Measurements from ENCODE around the gene COL5A1. TPM values are rescaled to one million over a fixed set of nuclear protein-coding genes. Genes with fewer than 3 reads are reported as not detected.
"Not testable (repeated sequence)": the region's sequence is repeated elsewhere in the genome, so short reads cannot be mapped to it uniquely, and the experiment has no call there.

COL5A1 gene
- total RNA-seq, 1 donor from 2014 or later: 87.1 TPM

- DNase-seq (ENCODE audit: low read depth, low spot score): no peak
Observed at GRCh38 chr9:134707731-134708671, 66.4 kb downstream of the COL5A1 start.

- no peak for DNase-seq (ENCODE audit: low read depth, low spot score)
Observed at GRCh38 chr9:134708672-134709038, 67.1 kb downstream of the COL5A1 start.

GRCh38 chr9:134709512-134710270 is 68.1 kb downstream of the COL5A1 start:
- DNase-seq (ENCODE audit: low read depth, low spot score): no peak

- no peak for DNase-seq (ENCODE audit: low read depth, low spot score)
Observed at GRCh38 chr9:134710271-134710540, 68.6 kb downstream of the COL5A1 start.

GRCh38 chr9:134710901-134711300 is 69.3 kb downstream of the COL5A1 start:
- DNase-seq (ENCODE audit: low read depth, low spot score): no peak

GRCh38 chr9:134712243-134712642 is 70.6 kb downstream of the COL5A1 start:
- DNase-seq (ENCODE audit: low read depth, low spot score): no peak

GRCh38 chr9:134712926-134713325 is 71.3 kb downstream of the COL5A1 start:
- DNase-seq (ENCODE audit: low read depth, low spot score): no peak

GRCh38 chr9:134715536-134715935 is 73.9 kb downstream of the COL5A1 start:
- DNase-seq (ENCODE audit: low read depth, low spot score): not testable (repeated sequence)

- DNase-seq (ENCODE audit: low read depth, low spot score): no peak
Observed at GRCh38 chr9:134716067-134716466, 74.5 kb downstream of the COL5A1 start.

GRCh38 chr9:134717056-134717455 is 75.5 kb downstream of the COL5A1 start:
- DNase-seq (ENCODE audit: low read depth, low spot score): no peak

GRCh38 chr9:134717924-134718645 is 76.5 kb downstream of the COL5A1 start:
- DNase-seq (ENCODE audit: low read depth, low spot score): no peak

GRCh38 chr9:134719331-134719730 is 77.7 kb downstream of the COL5A1 start:
- DNase-seq (ENCODE audit: low read depth, low spot score): no peak

GRCh38 chr9:134720136-134720753 is 78.6 kb downstream of the COL5A1 start:
- DNase-seq (ENCODE audit: low read depth, low spot score): no peak

- no peak for DNase-seq (ENCODE audit: low read depth, low spot score)
Observed at GRCh38 chr9:134720796-134721195, 79.2 kb downstream of the COL5A1 start.

GRCh38 chr9:134721344-134721743 is 79.7 kb downstream of the COL5A1 start:
- no peak for DNase-seq (ENCODE audit: low read depth, low spot score)

- DNase-seq (ENCODE audit: low read depth, low spot score): no peak
Observed at GRCh38 chr9:134722120-134722701, 80.6 kb downstream of the COL5A1 start.

- no peak for DNase-seq (ENCODE audit: low read depth, low spot score)
Observed at GRCh38 chr9:134723037-134723436, 81.4 kb downstream of the COL5A1 start.

- DNase-seq (ENCODE audit: low read depth, low spot score): no peak
Observed at GRCh38 chr9:134723491-134724190, 82.0 kb downstream of the COL5A1 start.

GRCh38 chr9:134724202-134724911 is 82.8 kb downstream of the COL5A1 start:
- no peak for DNase-seq (ENCODE audit: low read depth, low spot score)
